Stomach (tissue), 9 donors: ENCODE results near the gene ACOXL. TPM values are rescaled to one million over a fixed set of nuclear protein-coding genes. Genes with fewer than 3 reads are reported as not detected.

Experiments
- DNase-seq, 2 donors: peaks; one replicate each; pipeline versions ENCODE4 v3.0.0 to v3.0.0-alpha.2; 2013 to 2019
- H3K27ac ChIP-seq, 5 donors: fragments of 200-600 bp in 4 of 5; sonication (generic) in 4 of 5; one replicate each; pipeline ENCODE4 v1.5.1; 2013 to 2019; ENCODE audit warnings: mild to moderate bottlenecking in 1 of 5, moderate library complexity in 1 of 5
- H3K27me3 ChIP-seq, 3 donors: fragments of 200-600 bp; sonication (generic); one replicate each; pipeline ENCODE4 v1.5.1; 2017 to 2019; ENCODE audit warnings: mixed run types in 1 of 3
- H3K36me3 ChIP-seq, 4 donors: fragments of 200-600 bp; sonication (generic); 1 replicate in 3 of 4; 2 replicates in 1 of 4; pipeline ENCODE4 v1.5.1; 2016 to 2019
- H3K4me1 ChIP-seq, 4 donors: fragments of 200-600 bp; sonication (generic); one replicate each; pipeline ENCODE4 v1.5.1; 2016 to 2019
- H3K4me3 ChIP-seq, 4 donors: fragments of 200-600 bp; sonication (generic) in 3 of 4; one replicate each; pipeline ENCODE4 v1.5.1; 2016 to 2019; ENCODE audit warnings: mild to moderate bottlenecking in 1 of 4
- H3K9me3 ChIP-seq, 4 donors: fragments of 200-600 bp; sonication (generic); one replicate each; pipeline ENCODE4 v1.5.1; 2016 to 2019
- EP300 ChIP-seq: sonication (generic); formaldehyde crosslinking; IDR thresholded peaks from one replicate; pipeline ENCODE4 v1.6.1; 2017; ENCODE audit warnings: antibody characterized with exemption
- POLR2A ChIP-seq, 4 donors: fragments of 450-650 bp; IDR thresholded peaks; one replicate each; pipeline ENCODE4 v1.6.1; 2016; ENCODE audit warnings: antibody characterized with exemption in 4 of 4, control low read depth in 2 of 4, mild to moderate bottlenecking in 1 of 4, moderate library complexity in 1 of 4
- POLR2AphosphoS5 ChIP-seq, 3 donors: sonication (generic); formaldehyde crosslinking; IDR thresholded peaks; one replicate each; pipeline ENCODE4 v1.6.1; 2016; ENCODE audit warnings: antibody characterized with exemption in 3 of 3
- WGBS, 5 donors: extraction: QIAGEN DNeasy Blood & Tissue Kit in 3 of 5; methylation state at CpG; one replicate each; pipeline versions ENCODE4 v1.1.5 to v1.1.7; 2013 to 2018; 5-methylcytosine and 5-hydroxymethylcytosine counted together
- intact Hi-C: fragments of 100-400 bp; cut with DNase I; formaldehyde crosslinking; loops from one replicate; pipeline ENCODE4 v1.15.1; 2023; ENCODE audit warnings: low total_unique reads
- polyA plus RNA-seq, 3 donors: library from polyadenylated mRNA; stranded (reverse); fragments of 200-250 nt; gene quantifications; one replicate each; pipeline ENCODE4 v1.2.3, GENCODE V29; 2013
- total RNA-seq, 5 donors: library from RNA; depleted of rRNA; stranded (reverse); fragments of >200 nt; gene quantifications; one replicate each; pipeline versions ENCODE4 v1.1.0 to v1.2.3, GENCODE V29; 2014 to 2016
- TF ChIP-seq, protein P1 (sequence below), 7 experiments: fragments of 450-650 bp in 4 of 7; fragments of 200-600 bp in 3 of 7; sonication (generic) in 3 of 7; IDR thresholded peaks; one replicate each; pipeline ENCODE4 v1.5.1; 2016 to 2019; ENCODE audit warnings: antibody characterized with exemption in 7 of 7, control low read depth in 2 of 7, mild to moderate bottlenecking in 1 of 7
- donor health status: healthy with polysubstance abuse.
- donor health status: Bipolar disorder and iron deficiency.
- donor health status: healthy.

Gene ACOXL
- total and polyA plus RNA-seq, 8 donors: 0.10 to 1.3 (median 0.45) TPM; not detected in 3

DNA sequence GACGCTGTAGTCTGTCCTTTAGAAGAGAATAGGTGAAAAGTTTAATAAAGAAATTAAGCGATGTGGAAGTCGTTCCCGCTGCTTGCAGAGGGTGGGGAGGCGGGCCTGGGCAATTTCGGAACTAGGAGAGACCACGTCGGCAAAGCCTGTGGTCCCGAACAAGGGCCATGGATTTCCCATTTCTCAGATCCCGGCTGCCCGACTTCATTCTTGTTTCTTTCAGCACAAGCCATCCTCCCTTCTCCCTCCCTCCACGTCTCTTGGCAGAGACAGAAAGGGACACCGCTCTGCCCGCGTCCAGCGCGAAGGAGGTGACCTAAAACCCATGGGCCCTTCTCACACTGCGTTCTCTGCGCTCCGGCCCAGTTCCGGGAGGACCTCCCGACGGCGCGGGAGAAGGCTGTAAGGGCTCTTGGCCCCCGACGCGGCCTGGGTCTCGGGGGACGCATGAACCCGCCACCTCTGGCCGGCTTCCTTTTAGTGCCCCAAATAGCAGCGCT, 386.2 kb downstream of the ACOXL start:
- Histone ChIP-seq H3K4me1 (peaks cover 37 to 60% (median 54%) of the 10 kb centered on the region in 4 donors), H3K27me3 (peaks cover 5 to 65% (median 34%) of the 10 kb centered on the region in 3 donors), H3K9me3 (no peaks in the 10 kb centered on the region), H3K36me3 (no peaks in the 10 kb centered on the region), H3K27ac (peak overlapping the region in 2 of 5 donors; percentile 15 to 44), H3K4me3 (peak overlapping the region; percentile 37 to 89 (median 78))
- 16 to 46% (median 23%) methylated on average over 28 to 33 of the region's 33 CpGs for WGBS, 5 donors
- intact Hi-C loops: loop anchor here (10.0 kb wide), 1 partner anchor 304 kb away; no protein-coding TSS in a partner anchor
- no peak for DNase-seq
- TF ChIP-seq, protein P1, sequence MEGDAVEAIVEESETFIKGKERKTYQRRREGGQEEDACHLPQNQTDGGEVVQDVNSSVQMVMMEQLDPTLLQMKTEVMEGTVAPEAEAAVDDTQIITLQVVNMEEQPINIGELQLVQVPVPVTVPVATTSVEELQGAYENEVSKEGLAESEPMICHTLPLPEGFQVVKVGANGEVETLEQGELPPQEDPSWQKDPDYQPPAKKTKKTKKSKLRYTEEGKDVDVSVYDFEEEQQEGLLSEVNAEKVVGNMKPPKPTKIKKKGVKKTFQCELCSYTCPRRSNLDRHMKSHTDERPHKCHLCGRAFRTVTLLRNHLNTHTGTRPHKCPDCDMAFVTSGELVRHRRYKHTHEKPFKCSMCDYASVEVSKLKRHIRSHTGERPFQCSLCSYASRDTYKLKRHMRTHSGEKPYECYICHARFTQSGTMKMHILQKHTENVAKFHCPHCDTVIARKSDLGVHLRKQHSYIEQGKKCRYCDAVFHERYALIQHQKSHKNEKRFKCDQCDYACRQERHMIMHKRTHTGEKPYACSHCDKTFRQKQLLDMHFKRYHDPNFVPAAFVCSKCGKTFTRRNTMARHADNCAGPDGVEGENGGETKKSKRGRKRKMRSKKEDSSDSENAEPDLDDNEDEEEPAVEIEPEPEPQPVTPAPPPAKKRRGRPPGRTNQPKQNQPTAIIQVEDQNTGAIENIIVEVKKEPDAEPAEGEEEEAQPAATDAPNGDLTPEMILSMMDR (IDR thresholded peaks at IDR 0.05): no peak
- TF ChIP-seq POLR2A (IDR thresholded peaks at IDR 0.05) (no peak), EP300 (no peak), POLR2AphosphoS5 (IDR thresholded peaks at IDR 0.05) (no peak)

GRCh38 chr2:111118981-111119821, 386.8 kb downstream of the ACOXL start:
- no peaks in the 10 kb centered on the region for H3K9me3 ChIP-seq
- peaks cover 37 to 67% (median 59%) of the 10 kb centered on the region in 4 donors for H3K4me1 ChIP-seq
- peak overlapping the region in 1 of 5 donors; percentile 44 for H3K27ac ChIP-seq
- peak in 1 of 2 donors; percentile 64 for DNase-seq
- intact Hi-C loops: loop anchor here (10.0 kb wide), 1 partner anchor 304 kb away; no protein-coding TSS in a partner anchor
- 10 to 25% (median 13%) methylated on average over 49 to 76 of the region's 76 CpGs for WGBS, 5 donors
- H3K36me3 ChIP-seq: peaks cover 0 to 7% (median 6%) of the 10 kb centered on the region in 4 donors
- H3K27me3 ChIP-seq: peaks cover 5 to 62% (median 34%) of the 10 kb centered on the region in 3 donors
- TF ChIP-seq POLR2A (IDR thresholded peaks at IDR 0.05) (no peak), EP300 (no peak), POLR2AphosphoS5 (IDR thresholded peaks at IDR 0.05) (no peak)
- TF ChIP-seq, protein P1 (IDR thresholded peaks at IDR 0.05): no peak
- H3K4me3 ChIP-seq: peak overlapping the region; percentile 37 to 89 (median 78)

GRCh38 chr2:111119822-111120252, 387.5 kb downstream of the ACOXL start:
- WGBS, 5 donors: 5 to 22% (median 15%) methylated on average over 25 to 27 of the region's 27 CpGs

More at GRCh38 chr2:111119822-111120252, 387.5 kb downstream of the ACOXL start:
- peak in 1 of 2 donors; percentile 54 for DNase-seq
- peaks cover 5 to 55% (median 31%) of the 10 kb centered on the region in 3 donors for H3K27me3 ChIP-seq
- no peaks in the 10 kb centered on the region for H3K9me3 ChIP-seq
- intact Hi-C loops: loop anchor here (10.0 kb wide), 1 partner anchor 305 kb away; no protein-coding TSS in a partner anchor
- H3K4me3 ChIP-seq: peak overlapping the region; percentile 74 to 89 (median 82)
- peak overlapping the region in 3 of 5 donors; percentile 86 to 93 (median 92) for H3K27ac ChIP-seq
- TF ChIP-seq EP300 (no peak), POLR2A (IDR thresholded peaks at IDR 0.05) (no peak), POLR2AphosphoS5 (IDR thresholded peaks at IDR 0.05) (no peak)
- TF ChIP-seq, protein P1 (IDR thresholded peaks at IDR 0.05): no peak
- H3K36me3 ChIP-seq: peaks cover 0 to 13% (median 12%) of the 10 kb centered on the region in 4 donors
- peaks cover 37 to 68% (median 65%) of the 10 kb centered on the region in 4 donors for H3K4me1 ChIP-seq
